HL-60 (cell line): ENCODE results near the gene BMPER.

Experiments used
- DNase-seq, 2 experiments: peaks; one replicate each; pipeline ENCODE4 v3.0.0-alpha.2; 2010 to 2020; ENCODE audit warnings: low read depth in 1 of 2, low spot score in 1 of 2
- H3K27ac ChIP-seq: fragments of 250-450 bp; sonication (Bioruptor Pico); replicated peaks from 2 replicates; pipeline ENCODE4 v1.5.1; 2020; ENCODE audit warnings: mild to moderate bottlenecking, moderate library complexity
- H3K27me3 ChIP-seq: fragments of 250-450 bp; sonication (Bioruptor Pico); 2 replicates; pipeline ENCODE4 v1.5.1; 2021; ENCODE audit warnings: mild to moderate bottlenecking, moderate library complexity; ENCODE audit not compliant: insufficient read depth, poor library complexity, severe bottlenecking
- H3K4me3 ChIP-seq: replicated peaks from 2 replicates; pipeline ENCODE4 v1.5.1; 2011; ENCODE audit warnings: mild to moderate bottlenecking, control low read depth, low read length; ENCODE audit not compliant: insufficient read depth
- GABPA ChIP-seq: IDR thresholded peaks from 2 replicates; pipeline ENCODE4 v1.6.1; 2012; ENCODE audit warnings: low read depth
- POLR2AphosphoS5 ChIP-seq: IDR thresholded peaks from 2 replicates; pipeline ENCODE4 v1.6.1; 2012; ENCODE audit warnings: low read depth
- REST ChIP-seq: IDR thresholded peaks from 2 replicates; pipeline ENCODE4 v1.6.1; 2012; ENCODE audit warnings: low read depth; ENCODE audit not compliant: insufficient replicate concordance
- SPI1 ChIP-seq: IDR thresholded peaks from 2 replicates; pipeline ENCODE4 v1.6.1; 2012; ENCODE audit warnings: low read depth, mild to moderate bottlenecking, borderline replicate concordance
- TF ChIP-seq, protein P1 (sequence below): IDR thresholded peaks from one replicate; pipeline ENCODE4 v1.5.1; 2011; ENCODE audit warnings: low read length, control low read depth, inconsistent platforms; ENCODE audit not compliant: insufficient read depth

Gene BMPER

GRCh38 chr7:33901199-33901598 is 4.1 kb upstream of the BMPER start:
- H3K27me3 ChIP-seq: peaks cover 38% of the 10 kb centered on the region
- no peak overlapping the region for H3K4me3 ChIP-seq
- H3K27ac ChIP-seq: no peak overlapping the region
- TF ChIP-seq REST: no peak
- TF ChIP-seq POLR2AphosphoS5: no peak
- TF ChIP-seq GABPA: no peak
- TF ChIP-seq, protein P1, sequence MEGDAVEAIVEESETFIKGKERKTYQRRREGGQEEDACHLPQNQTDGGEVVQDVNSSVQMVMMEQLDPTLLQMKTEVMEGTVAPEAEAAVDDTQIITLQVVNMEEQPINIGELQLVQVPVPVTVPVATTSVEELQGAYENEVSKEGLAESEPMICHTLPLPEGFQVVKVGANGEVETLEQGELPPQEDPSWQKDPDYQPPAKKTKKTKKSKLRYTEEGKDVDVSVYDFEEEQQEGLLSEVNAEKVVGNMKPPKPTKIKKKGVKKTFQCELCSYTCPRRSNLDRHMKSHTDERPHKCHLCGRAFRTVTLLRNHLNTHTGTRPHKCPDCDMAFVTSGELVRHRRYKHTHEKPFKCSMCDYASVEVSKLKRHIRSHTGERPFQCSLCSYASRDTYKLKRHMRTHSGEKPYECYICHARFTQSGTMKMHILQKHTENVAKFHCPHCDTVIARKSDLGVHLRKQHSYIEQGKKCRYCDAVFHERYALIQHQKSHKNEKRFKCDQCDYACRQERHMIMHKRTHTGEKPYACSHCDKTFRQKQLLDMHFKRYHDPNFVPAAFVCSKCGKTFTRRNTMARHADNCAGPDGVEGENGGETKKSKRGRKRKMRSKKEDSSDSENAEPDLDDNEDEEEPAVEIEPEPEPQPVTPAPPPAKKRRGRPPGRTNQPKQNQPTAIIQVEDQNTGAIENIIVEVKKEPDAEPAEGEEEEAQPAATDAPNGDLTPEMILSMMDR: no peak
- no peak for TF ChIP-seq SPI1
- DNase-seq: no peak

- H3K27me3 ChIP-seq: peaks cover 45% of the 10 kb centered on the region
- H3K27ac ChIP-seq: no peak overlapping the region
- TF ChIP-seq POLR2AphosphoS5 (no peak), GABPA (no peak), REST (no peak), SPI1 (no peak)
- TF ChIP-seq, protein P1: no peak
- H3K4me3 ChIP-seq: no peak overlapping the region
- DNase-seq: no peak
Observed at GRCh38 chr7:33901847-33902246, 3.5 kb upstream of the BMPER start.

DNA sequence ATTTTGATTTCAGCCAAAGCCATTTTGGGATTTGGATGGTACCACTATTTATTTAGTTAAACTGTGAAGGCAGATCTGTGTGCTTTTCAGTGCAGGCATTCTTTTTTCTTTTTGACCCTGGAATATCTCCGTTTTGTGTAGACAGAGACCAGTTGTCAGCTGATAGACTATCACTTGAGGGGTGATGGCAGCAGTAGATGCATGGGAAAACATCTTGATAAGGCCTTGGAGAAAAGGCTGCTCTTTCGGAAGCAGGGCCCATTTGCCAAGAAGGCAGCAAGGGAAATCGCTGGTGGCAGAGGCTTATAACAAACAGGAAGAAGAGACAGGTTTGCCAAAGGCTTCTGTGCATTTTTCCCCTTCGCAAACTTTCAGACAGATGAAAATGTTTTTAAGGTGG is 2.6 kb upstream of the BMPER start:
- H3K27ac ChIP-seq: no peak overlapping the region
- peaks cover 53% of the 10 kb centered on the region for H3K27me3 ChIP-seq
- H3K4me3 ChIP-seq: no peak overlapping the region
- no peak for DNase-seq
- TF ChIP-seq SPI1: no peak
- TF ChIP-seq, protein P1: no peak
- TF ChIP-seq GABPA: no peak
- no peak for TF ChIP-seq POLR2AphosphoS5
- TF ChIP-seq REST: no peak
